HG03045 (cell line): ENCODE data around the gene HGS.

Source experiments
- ATAC-seq: cut with Tn5 transposase; IDR thresholded peaks from one replicate; pipeline ENCODE4 v1.9.1; 2021; ENCODE audit warnings: mild to moderate bottlenecking, moderate library complexity; ENCODE audit not compliant: unreplicated experiment

Gene HGS, protein sequence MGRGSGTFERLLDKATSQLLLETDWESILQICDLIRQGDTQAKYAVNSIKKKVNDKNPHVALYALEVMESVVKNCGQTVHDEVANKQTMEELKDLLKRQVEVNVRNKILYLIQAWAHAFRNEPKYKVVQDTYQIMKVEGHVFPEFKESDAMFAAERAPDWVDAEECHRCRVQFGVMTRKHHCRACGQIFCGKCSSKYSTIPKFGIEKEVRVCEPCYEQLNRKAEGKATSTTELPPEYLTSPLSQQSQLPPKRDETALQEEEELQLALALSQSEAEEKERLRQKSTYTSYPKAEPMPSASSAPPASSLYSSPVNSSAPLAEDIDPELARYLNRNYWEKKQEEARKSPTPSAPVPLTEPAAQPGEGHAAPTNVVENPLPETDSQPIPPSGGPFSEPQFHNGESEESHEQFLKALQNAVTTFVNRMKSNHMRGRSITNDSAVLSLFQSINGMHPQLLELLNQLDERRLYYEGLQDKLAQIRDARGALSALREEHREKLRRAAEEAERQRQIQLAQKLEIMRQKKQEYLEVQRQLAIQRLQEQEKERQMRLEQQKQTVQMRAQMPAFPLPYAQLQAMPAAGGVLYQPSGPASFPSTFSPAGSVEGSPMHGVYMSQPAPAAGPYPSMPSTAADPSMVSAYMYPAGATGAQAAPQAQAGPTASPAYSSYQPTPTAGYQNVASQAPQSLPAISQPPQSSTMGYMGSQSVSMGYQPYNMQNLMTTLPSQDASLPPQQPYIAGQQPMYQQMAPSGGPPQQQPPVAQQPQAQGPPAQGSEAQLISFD

GRCh38 chr17:81683584-81684441, at the start of gene HGS, which contains the start of gene ARL16:
TSS of gene HGS (plus strand) at chr17:81684011. CDS start at chr17:81684067, 56 bp downstream.
TSS of gene ARL16 (minus strand) at chr17:81683797. CDS start at chr17:81683753, 44 bp downstream.
- ATAC-seq: peak; percentile 85

- no peak for ATAC-seq
Measured at GRCh38 chr17:81635431-81635830, 48.4 kb upstream of the HGS start.

GRCh38 chr17:81635973-81636504, 47.8 kb upstream of the HGS start:
- ATAC-seq: no peak

GRCh38 chr17:81636505-81637288, 47.1 kb upstream of the HGS start, which contains the start of the genes NPLOC4 and TSPAN10:
TSS of gene NPLOC4 (minus strand) at chr17:81637112. CDS start at chr17:81636930, 182 bp downstream.
TSS of gene TSPAN10 (plus strand) at chr17:81637196. CDS start at chr17:81642413, 5,217 bp downstream.
- peak; percentile 72 for ATAC-seq

DNA sequence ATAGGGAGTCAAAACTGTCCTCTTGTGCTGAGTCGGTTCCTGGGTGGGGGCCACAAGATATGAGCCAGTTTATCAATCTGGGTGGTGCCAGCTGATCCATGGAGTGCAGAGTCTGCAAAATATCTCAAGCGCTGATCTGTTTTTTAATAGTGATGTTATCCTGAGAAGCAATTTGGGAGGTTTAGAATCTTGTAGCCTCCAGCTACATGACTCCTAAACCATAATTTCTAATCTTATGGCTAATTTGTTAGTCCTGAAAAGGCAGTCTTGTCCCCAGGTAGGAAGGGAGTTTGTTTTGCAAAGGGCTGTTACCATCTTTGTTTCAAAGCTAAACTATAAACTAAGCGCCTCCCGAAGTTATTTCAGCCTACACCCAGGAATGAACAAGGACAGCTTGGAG, 45.1 kb upstream of the HGS start:
- no peak for ATAC-seq

DNA sequence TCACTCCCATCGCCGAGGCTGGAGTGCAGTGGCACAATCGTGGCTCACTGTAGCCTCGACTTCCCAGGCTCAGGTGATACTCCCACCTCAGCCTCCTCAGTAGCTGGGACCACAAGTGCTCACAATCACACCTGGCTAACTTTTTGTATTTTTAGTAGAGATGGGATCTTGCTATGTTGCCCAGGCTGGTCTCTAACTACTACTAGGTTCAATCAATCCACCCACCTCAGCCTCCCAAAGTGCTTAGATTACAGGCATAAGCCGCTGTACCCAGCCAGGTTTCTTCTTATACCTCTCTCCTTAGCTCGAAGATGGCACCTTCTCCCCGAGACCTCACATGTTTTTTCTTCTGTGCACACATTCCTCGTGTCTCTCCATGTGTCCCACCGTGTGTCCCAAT, 43.8 kb upstream of the HGS start:
- ATAC-seq: no peak

DNA sequence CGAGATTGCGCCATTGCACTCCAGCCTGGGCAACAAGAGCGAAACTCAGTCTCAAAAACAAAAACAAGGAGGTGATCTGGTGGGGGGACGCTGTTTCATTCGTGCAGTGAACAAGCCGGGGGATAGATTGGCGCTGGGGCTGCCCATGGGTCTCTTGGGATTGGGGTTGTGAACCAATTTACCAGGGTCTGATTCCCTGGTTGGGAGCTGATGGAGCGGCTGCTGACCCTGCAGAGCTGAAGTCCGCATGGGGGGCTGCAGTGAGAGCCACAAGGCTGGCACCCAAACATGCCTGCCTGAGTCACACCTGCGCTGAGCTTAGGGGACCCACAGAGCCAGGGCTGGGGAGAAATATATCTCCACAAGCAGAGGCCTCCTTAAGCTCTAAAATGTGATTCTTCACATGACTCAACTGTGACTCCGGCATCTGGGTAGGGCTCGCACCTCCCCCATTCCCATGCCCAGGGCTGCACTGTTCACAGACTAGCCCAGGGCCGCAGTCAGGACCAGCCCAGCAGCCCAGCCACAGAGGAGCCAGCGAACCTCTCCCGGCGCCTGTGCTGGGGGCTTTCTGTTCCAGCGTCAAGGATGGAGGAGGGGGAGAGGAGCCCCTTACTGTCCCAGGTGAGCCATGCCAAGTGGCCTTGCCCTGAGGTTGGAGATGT, 41.9 kb upstream of the HGS start:
- no peak for ATAC-seq

DNA sequence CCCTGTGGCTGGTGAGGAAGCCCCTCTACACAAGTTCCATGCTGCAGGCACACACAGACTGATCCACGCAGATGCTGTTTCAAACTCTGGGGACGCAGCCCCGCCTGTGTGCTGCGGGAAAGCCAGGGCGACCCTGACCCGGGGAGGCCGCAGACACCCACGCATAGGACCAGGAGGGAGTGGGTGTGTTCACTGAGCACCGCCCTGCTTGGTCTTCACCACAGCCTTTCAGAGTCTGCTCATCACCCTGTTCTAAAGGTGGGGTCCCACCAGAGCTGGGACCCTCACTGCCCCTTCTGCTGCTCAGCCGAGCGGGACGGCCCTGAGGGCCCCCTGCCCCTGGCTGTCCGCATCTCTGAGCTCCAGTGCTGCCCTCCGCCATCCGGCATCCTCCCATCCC, 39.3 kb upstream of the HGS start:
- ATAC-seq: no peak

- no peak for ATAC-seq
Measured at GRCh38 chr17:81644976-81645952, 38.5 kb upstream of the HGS start.

GRCh38 chr17:81646869-81647600, 36.8 kb upstream of the HGS start:
- no peak for ATAC-seq

GRCh38 chr17:81647640-81648012, 36.2 kb upstream of the HGS start:
- no peak for ATAC-seq

DNA sequence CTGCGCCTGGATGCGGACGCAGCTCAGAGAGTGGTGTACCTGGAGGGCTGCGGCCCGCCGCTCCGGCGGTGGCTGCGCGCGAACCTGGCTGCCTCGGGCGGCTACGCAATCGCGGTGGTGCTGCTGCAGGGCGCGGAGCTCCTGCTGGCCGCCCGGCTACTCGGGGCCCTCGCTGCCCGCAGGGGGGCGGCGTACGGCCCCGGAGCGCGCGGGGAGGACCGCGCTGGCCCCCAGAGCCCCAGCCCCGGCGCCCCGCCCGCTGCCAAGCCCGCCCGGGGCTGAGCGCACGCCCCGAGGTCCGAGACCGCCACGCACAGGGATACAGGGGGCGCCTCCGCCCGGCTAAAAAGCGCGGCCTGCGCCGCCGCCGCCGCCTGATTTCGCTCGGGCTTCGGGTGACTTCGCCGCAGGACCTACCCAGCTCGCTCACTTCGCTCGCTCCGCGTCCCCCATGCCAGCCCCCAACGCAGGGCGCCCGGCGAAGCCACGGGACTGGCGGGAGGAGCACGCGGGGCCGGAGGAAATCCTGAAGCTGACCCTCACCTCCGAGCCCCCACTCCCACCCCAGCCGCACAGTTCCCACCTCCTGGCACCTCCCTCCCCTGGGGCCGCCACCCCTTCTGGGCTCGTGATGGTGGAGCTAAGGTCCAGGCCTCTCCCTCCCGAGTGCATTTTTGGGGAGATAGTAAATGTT, 35.7 kb upstream of the HGS start:
- no peak for ATAC-seq

DNA sequence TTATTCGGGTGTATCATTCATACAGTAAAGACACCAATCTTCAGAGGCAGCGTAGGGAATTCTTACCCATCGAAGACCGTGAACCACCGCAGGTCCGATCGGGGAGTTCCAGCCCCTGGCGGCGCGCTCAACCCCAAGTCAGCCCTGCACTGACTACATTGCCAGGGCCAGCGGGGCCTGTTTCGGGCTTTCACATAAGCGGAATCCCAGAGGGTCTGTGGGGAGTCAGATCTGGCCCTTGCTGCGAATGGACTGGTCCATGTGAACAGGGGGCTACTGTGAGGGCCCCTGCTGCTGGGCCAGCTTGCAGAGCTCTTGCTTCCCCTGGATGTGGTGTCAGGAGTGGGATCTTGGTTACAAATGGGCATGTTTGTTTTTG, 35.1 kb upstream of the HGS start:
- no peak for ATAC-seq

DNA sequence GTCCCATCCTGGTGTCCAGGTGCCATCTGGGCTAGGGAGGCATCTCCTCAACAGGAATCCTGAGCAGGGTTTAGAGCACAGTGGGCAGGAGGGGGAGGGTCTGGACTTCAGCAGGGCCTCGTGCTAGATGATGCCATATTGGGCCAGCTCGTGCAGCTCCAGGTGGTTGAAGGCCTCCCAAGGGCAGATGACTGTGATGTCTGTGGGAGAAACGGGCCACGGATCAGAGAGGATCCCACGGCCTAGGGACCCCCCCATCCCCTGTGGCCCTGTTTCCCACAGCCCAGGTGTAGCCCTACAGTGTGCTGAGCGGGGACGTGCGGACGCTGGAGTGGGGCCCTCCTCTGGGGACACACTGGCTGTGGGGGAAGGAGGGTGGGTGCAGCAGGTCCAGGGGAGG, 32.9 kb upstream of the HGS start:
- ATAC-seq: no peak

GRCh38 chr17:81651692-81652091, 32.1 kb upstream of the HGS start:
- ATAC-seq: no peak

- ATAC-seq: no peak
Measured at GRCh38 chr17:81652906-81653771, 30.7 kb upstream of the HGS start.
